Left ventricle myocardium inferior (tissue), 1 donor: Measurements from ENCODE around the gene ANKRD66. TPM values are rescaled to one million over a fixed set of nuclear protein-coding genes. Genes with fewer than 3 reads are reported as not detected.

Experiments used
- DNase-seq: peaks from one replicate; pipeline ENCODE4 v3.0.0-alpha.2; 2020
- H3K27ac ChIP-seq: fragments of 200-600 bp; replicated peaks from 2 replicates; pipeline ENCODE4 v1.8.0; 2021
- H3K27me3 ChIP-seq: fragments of 200-600 bp; 2 replicates; pipeline ENCODE4 v1.8.0; 2021; ENCODE audit warnings: low read depth
- H3K36me3 ChIP-seq: fragments of 200-600 bp; 2 replicates; pipeline ENCODE4 v1.8.0; 2021
- H3K4me1 ChIP-seq: fragments of 200-600 bp; 2 replicates; pipeline ENCODE4 v1.8.0; 2021
- H3K4me3 ChIP-seq: fragments of 200-600 bp; 2 replicates; pipeline ENCODE4 v1.8.0; 2021; ENCODE audit warnings: mild to moderate bottlenecking, moderate library complexity
- H3K9me3 ChIP-seq: fragments of 200-600 bp; replicated peaks from 2 replicates; pipeline ENCODE4 v1.8.0; 2021
- CTCF ChIP-seq: fragments of 200-600 bp; IDR thresholded peaks from 2 replicates; pipeline ENCODE4 v1.8.0; 2021; ENCODE audit warnings: antibody characterized with exemption, mild to moderate bottlenecking, borderline replicate concordance
- intact Hi-C: fragments of 100-400 bp; cut with micrococcal nuclease; formaldehyde crosslinking; loops from one replicate; pipeline ENCODE4 v1.11.0; 2022
- total RNA-seq: library from RNA; stranded (reverse); fragmentation: NEBNext Ultra II Directional; extraction: Animal tissue kit (Norgen Biotek cat#: 25700); gene quantifications from one replicate; pipeline ENCODE4 v1.2.1, GENCODE V29; 2021
- donor health status: DM: no; HTN: yes; CAD: no; lungs with severe emphysema.

The ANKRD66 gene
- total RNA-seq, 1 donor from 2014 or later = not detected

GRCh38 chr6:46788791-46789190, 42.1 kb downstream of the ANKRD66 start:
- no peaks in the 10 kb centered on the region for H3K36me3 ChIP-seq
- no peak for DNase-seq
- TF ChIP-seq CTCF = no peak
- no peak overlapping the region for H3K27ac ChIP-seq
- no peaks in the 10 kb centered on the region for H3K9me3 ChIP-seq
- no peaks in the 10 kb centered on the region for H3K27me3 ChIP-seq
- intact Hi-C loops = no loop called here
- H3K4me1 ChIP-seq = no peaks in the 10 kb centered on the region
- no peak overlapping the region for H3K4me3 ChIP-seq

GRCh38 chr6:46789434-46790354, 43.0 kb downstream of the ANKRD66 start:
- no peak for TF ChIP-seq CTCF
- no peak for DNase-seq
- Histone ChIP-seq H3K27me3 (no peaks in the 10 kb centered on the region), H3K9me3 (no peaks in the 10 kb centered on the region), H3K36me3 (no peaks in the 10 kb centered on the region), H3K27ac (no peak overlapping the region), H3K4me1 (no peaks in the 10 kb centered on the region), H3K4me3 (no peak overlapping the region)
- intact Hi-C loops = no loop called here

GRCh38 chr6:46790355-46790874, 43.7 kb downstream of the ANKRD66 start:
- intact Hi-C loops = no loop called here
- peaks cover 4% of the 10 kb centered on the region for H3K27me3 ChIP-seq
- no peak for DNase-seq

GRCh38 chr6:46792635-46793034, 45.9 kb downstream of the ANKRD66 start:
- no peak for DNase-seq
- intact Hi-C loops = no loop called here
- Histone ChIP-seq H3K4me1 (no peaks in the 10 kb centered on the region), H3K36me3 (no peaks in the 10 kb centered on the region), H3K27ac (no peak overlapping the region), H3K27me3 (peaks cover 17% of the 10 kb centered on the region), H3K9me3 (no peaks in the 10 kb centered on the region), H3K4me3 (no peak overlapping the region)
- no peak for TF ChIP-seq CTCF

More at GRCh38 chr6:46790355-46790874, 43.7 kb downstream of the ANKRD66 start:
- no peak for TF ChIP-seq CTCF
- H3K36me3 ChIP-seq = no peaks in the 10 kb centered on the region
- H3K27ac ChIP-seq = no peak overlapping the region
- H3K4me3 ChIP-seq = no peak overlapping the region
- no peaks in the 10 kb centered on the region for H3K9me3 ChIP-seq
- H3K4me1 ChIP-seq = no peaks in the 10 kb centered on the region

- intact Hi-C loops = no loop called here
- no peak for TF ChIP-seq CTCF
- no peak within 1 kb of the TSS for H3K4me3 ChIP-seq
- H3K27me3 ChIP-seq = peaks cover 17% of the 10 kb centered on the region
- H3K9me3 ChIP-seq = no peaks in the 10 kb centered on the region
- no peak within 1 kb of the TSS for H3K27ac ChIP-seq
- H3K36me3 ChIP-seq = no peaks in the 10 kb centered on the region
- no peaks in the 10 kb centered on the region for H3K4me1 ChIP-seq
- no peak for DNase-seq
Observed at GRCh38 chr6:46793138-46793537, 46.4 kb downstream of the ANKRD66 start, which contains the start of gene MEP1A. Gene MEP1A (plus strand): TSS chr6:46793389. CDS start chr6:46793399, 10 bp downstream.
